H9 (cell line): Measurements from ENCODE around the gene IL24. TPM values are rescaled to one million over a fixed set of nuclear protein-coding genes. Genes with fewer than 3 reads are reported as not detected.

Experiments used
- DNase-seq: peaks from one replicate; pipeline ENCODE4 v3.0.0-alpha.2; 2017
- H2AFZ ChIP-seq: one replicate; pipeline ENCODE4 v1.6.1; 2013; ENCODE audit warnings: mild to moderate bottlenecking, low read length, control low read depth, moderate library complexity
- H2AK5ac ChIP-seq: 2 replicates; pipeline ENCODE4 v1.6.1; 2013; ENCODE audit warnings: low read length, control low read depth, mixed read lengths; ENCODE audit not compliant: insufficient read length
- H2BK120ac ChIP-seq: one replicate; pipeline ENCODE4 v1.6.1; 2013; ENCODE audit warnings: low read depth, mild to moderate bottlenecking, low read length, control low read depth, inconsistent platforms; ENCODE audit not compliant: poor library complexity, severe bottlenecking
- H2BK12ac ChIP-seq: 2 replicates; pipeline ENCODE4 v1.6.1; 2013; ENCODE audit warnings: low read length, control low read depth, mixed read lengths, low read depth; ENCODE audit not compliant: insufficient read length
- H2BK15ac ChIP-seq: 2 replicates; pipeline ENCODE4 v1.6.1; 2013; ENCODE audit warnings: low read depth, low read length, control low read depth
- H2BK20ac ChIP-seq: one replicate; pipeline ENCODE4 v1.6.1; 2013; ENCODE audit warnings: low read depth, mild to moderate bottlenecking, low read length, control low read depth, inconsistent platforms; ENCODE audit not compliant: poor library complexity, severe bottlenecking
- H2BK5ac ChIP-seq: 2 replicates; pipeline ENCODE4 v1.6.1; 2013; ENCODE audit warnings: low read length, control low read depth, mixed read lengths; ENCODE audit not compliant: insufficient read length
- H3K14ac ChIP-seq: 2 replicates; pipeline ENCODE4 v1.6.1; 2013; ENCODE audit warnings: low read length, control low read depth; ENCODE audit not compliant: insufficient read depth
- H3K18ac ChIP-seq: 2 replicates; pipeline ENCODE4 v1.6.1; 2013; ENCODE audit warnings: low read depth, mild to moderate bottlenecking, mixed read lengths, low read length, control low read depth; ENCODE audit not compliant: insufficient read length
- H3K23ac ChIP-seq: 2 replicates; pipeline ENCODE4 v1.6.1; 2013; ENCODE audit warnings: low read length, control low read depth, mixed read lengths, low read depth; ENCODE audit not compliant: insufficient read length
- H3K23me2 ChIP-seq: 2 replicates; pipeline ENCODE4 v1.6.1; 2013; ENCODE audit warnings: low read depth, mild to moderate bottlenecking, mixed read lengths, low read length, control low read depth; ENCODE audit not compliant: insufficient read length, poor library complexity, severe bottlenecking
- H3K27ac ChIP-seq: 2 replicates; pipeline ENCODE4 v1.5.1; 2013; ENCODE audit warnings: low read length, control low read depth, mixed read lengths, low read depth; ENCODE audit not compliant: insufficient read length
- H3K27me3 ChIP-seq: 2 replicates; pipeline ENCODE4 v1.6.1; 2013; ENCODE audit warnings: low read length, control low read depth, inconsistent platforms; ENCODE audit not compliant: insufficient read depth
- H3K4ac ChIP-seq: 2 replicates; pipeline ENCODE4 v1.6.1; 2013; ENCODE audit warnings: low read depth, mild to moderate bottlenecking, control low read depth, inconsistent platforms, low read length, moderate library complexity
- H3K4me1 ChIP-seq: 2 replicates; pipeline ENCODE4 v1.6.1; 2013; ENCODE audit warnings: low read length, control low read depth, inconsistent platforms; ENCODE audit not compliant: insufficient read depth
- H3K4me2 ChIP-seq: 2 replicates; pipeline ENCODE4 v1.6.1; 2013; ENCODE audit warnings: low read length, control low read depth, mixed read lengths; ENCODE audit not compliant: insufficient read length, insufficient read depth
- H3K56ac ChIP-seq: 2 replicates; pipeline ENCODE4 v1.6.1; 2013; ENCODE audit warnings: low read depth, mild to moderate bottlenecking, mixed read lengths, low read length, control low read depth; ENCODE audit not compliant: insufficient read length
- H3K79me1 ChIP-seq: 2 replicates; pipeline ENCODE4 v1.6.1; 2013; ENCODE audit warnings: low read depth, mild to moderate bottlenecking, moderate library complexity, low read length, control low read depth, inconsistent platforms; ENCODE audit not compliant: insufficient read depth, poor library complexity, severe bottlenecking
- H3K79me2 ChIP-seq: 2 replicates; pipeline ENCODE4 v1.6.1; 2013; ENCODE audit warnings: low read length, control low read depth, inconsistent platforms; ENCODE audit not compliant: insufficient read depth
- H3K9ac ChIP-seq: 2 replicates; pipeline ENCODE4 v1.6.1; 2013; ENCODE audit warnings: low read length, control low read depth, mixed read lengths; ENCODE audit not compliant: insufficient read length; ENCODE audit errors: extremely low read depth
- H3K9me3 ChIP-seq: one replicate; pipeline ENCODE4 v1.6.1; 2013; ENCODE audit warnings: low read depth, low read length, inconsistent platforms; ENCODE audit not compliant: control insufficient read depth
- H3T11ph ChIP-seq: one replicate; pipeline ENCODE4 v1.6.1; 2013; ENCODE audit warnings: mild to moderate bottlenecking, low read length, control low read depth, inconsistent platforms
- H4K20me1 ChIP-seq: one replicate; pipeline ENCODE4 v1.6.1; 2013; ENCODE audit not compliant: control insufficient read depth, insufficient read length, insufficient read depth
- H4K5ac ChIP-seq: 2 replicates; pipeline ENCODE4 v1.6.1; 2013; ENCODE audit warnings: low read depth, mild to moderate bottlenecking, mixed read lengths, low read length, control low read depth; ENCODE audit not compliant: insufficient read length
- H4K8ac ChIP-seq: replicated peaks from 2 replicates; pipeline ENCODE4 v1.6.1; 2013; ENCODE audit warnings: low read length, control low read depth, mixed read lengths, low read depth; ENCODE audit not compliant: insufficient read length
- H4K91ac ChIP-seq: 2 replicates; pipeline ENCODE4 v1.6.1; 2013; ENCODE audit warnings: low read depth, mild to moderate bottlenecking, moderate library complexity, mixed read lengths, low read length, control low read depth; ENCODE audit not compliant: insufficient read length
- H3K27ac Mint-ChIP-seq, 3 experiments: 2 replicates in 2 of 3; 3 replicates in 1 of 3; pipeline ENCODE4 v1.8.0; 2020 to 2021; ENCODE audit warnings: mixed read lengths in 3 of 3, mild to moderate bottlenecking in 1 of 3, moderate library complexity in 1 of 3
- H3K27me3 Mint-ChIP-seq: 2 replicates; pipeline ENCODE4 v1.8.0; 2021; ENCODE audit warnings: low read depth, mild to moderate bottlenecking, moderate library complexity, mixed read lengths
- H3K36me3 Mint-ChIP-seq, 3 experiments: 2 replicates in 2 of 3; 3 replicates in 1 of 3; pipeline ENCODE4 v1.8.0; 2020 to 2021; ENCODE audit warnings: low read depth in 3 of 3, mixed read lengths in 3 of 3; ENCODE audit not compliant: insufficient read depth in 1 of 3
- H3K4me1 Mint-ChIP-seq, 2 experiments: 2 replicates each; pipeline ENCODE4 v1.8.0; 2020; ENCODE audit warnings: mixed read lengths in 2 of 2
- H3K4me3 Mint-ChIP-seq, 2 experiments: 2 replicates in 1 of 2; 3 replicates in 1 of 2; pipeline ENCODE4 v1.8.0; 2020 to 2021; ENCODE audit warnings: mild to moderate bottlenecking in 2 of 2, mixed read lengths in 2 of 2, moderate library complexity in 1 of 2
- H3K9me3 Mint-ChIP-seq, 2 experiments: 2 replicates in 1 of 2; 3 replicates in 1 of 2; pipeline ENCODE4 v1.8.0; 2020; ENCODE audit warnings: mild to moderate bottlenecking in 2 of 2, mixed read lengths in 2 of 2, moderate library complexity in 1 of 2
- CTCF ChIP-seq: fragments of 200-600 bp; sonication (generic); conservative IDR thresholded peaks from 3 replicates; pipeline ENCODE4 v1.8.0; 2021; ENCODE audit warnings: antibody characterized with exemption, mild to moderate bottlenecking
- WGBS: extraction: QIAGEN DNeasy Blood & Tissue Kit; methylation state at CpG from one replicate; pipeline ENCODE4 v1.1.7; 2013; ENCODE audit warnings: missing lambda C conversion rate, low lambda C conversion rate, mixed read lengths; ENCODE audit not compliant: insufficient read length; ENCODE audit errors: extremely low coverage; 5-methylcytosine and 5-hydroxymethylcytosine counted together
- total RNA-seq: library from RNA; stranded (reverse); gene quantifications from 2 replicates; pipeline ENCODE4 v1.2.1, GENCODE V29; 2021

The IL24 gene
- total RNA-seq, 1 experiment from 2014 or later: not detected

DNA sequence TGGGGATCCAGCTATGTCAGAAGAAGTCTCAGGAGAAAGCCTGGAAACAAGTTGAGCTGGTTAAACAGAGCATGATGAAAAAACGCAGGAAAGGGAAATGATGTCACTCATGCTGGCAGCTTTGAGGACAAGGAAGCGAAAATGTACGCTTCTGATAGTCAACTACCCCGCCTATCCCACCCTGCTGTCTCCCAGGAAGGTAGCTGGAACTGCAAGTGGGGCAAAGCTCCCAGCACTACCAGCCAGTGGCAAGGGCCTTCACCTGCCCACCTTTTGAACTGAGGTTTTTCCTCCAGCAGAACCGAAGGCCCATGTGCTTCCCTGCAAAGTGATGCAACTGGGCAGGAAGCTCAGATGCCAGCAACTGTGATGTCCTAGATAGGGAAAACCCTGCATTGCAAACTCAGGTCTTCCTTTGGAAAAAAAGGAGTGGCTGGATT, 38.1 kb upstream of the IL24 start:
- Histone ChIP-seq H3K4me2 (no peak overlapping the region), H2BK120ac (no peak overlapping the region), H3T11ph (no peak overlapping the region), H3K9ac (no peak overlapping the region), H3K79me1 (no peaks in the 10 kb centered on the region), H4K5ac (no peak overlapping the region), H3K56ac (no peak overlapping the region), H2BK15ac (no peak overlapping the region), H3K79me2 (no peaks in the 10 kb centered on the region), H4K20me1 (no peaks in the 10 kb centered on the region), H4K8ac (no peak overlapping the region), H3K27ac (no peak overlapping the region), H2AFZ (no peak overlapping the region), H2BK20ac (no peak overlapping the region), H3K18ac (no peak overlapping the region), H3K9me3 (no peaks in the 10 kb centered on the region), H3K4me1 (no peaks in the 10 kb centered on the region), H3K14ac (no peak overlapping the region), H2BK5ac (no peak overlapping the region), H3K27me3 (no peaks in the 10 kb centered on the region), H2BK12ac (no peak overlapping the region), H3K23me2 (no peaks in the 10 kb centered on the region), H3K4ac (no peak overlapping the region), H4K91ac (no peak overlapping the region), H3K23ac (no peak overlapping the region), H2AK5ac (no peak overlapping the region)
- Mint-ChIP-seq H3K27me3 (peaks cover 33% of the 10 kb centered on the region), H3K27ac (no peak overlapping the region), H3K9me3 (peaks cover 0 to 4% of the 10 kb centered on the region in 2 experiments; a peak in 1 of 5 replicates), H3K4me3 (no peak overlapping the region), H3K4me1 (peaks cover 0 to 2% of the 10 kb centered on the region in 2 experiments; a peak in 2 of 4 replicates), H3K36me3 (no peaks in the 10 kb centered on the region)
- no peak for TF ChIP-seq CTCF
- no CpG with 5 or more reads among the region's 5 CpGs for WGBS
- no peak for DNase-seq
